Glomerular visceral epithelial cell (primary cell): ENCODE results near the gene MFF.

Source experiments
- DNase-seq: peaks from one replicate; pipeline ENCODE4 v3.0.0-alpha.2; 2016; ENCODE audit errors: extremely low spot score

MFF gene

DNA sequence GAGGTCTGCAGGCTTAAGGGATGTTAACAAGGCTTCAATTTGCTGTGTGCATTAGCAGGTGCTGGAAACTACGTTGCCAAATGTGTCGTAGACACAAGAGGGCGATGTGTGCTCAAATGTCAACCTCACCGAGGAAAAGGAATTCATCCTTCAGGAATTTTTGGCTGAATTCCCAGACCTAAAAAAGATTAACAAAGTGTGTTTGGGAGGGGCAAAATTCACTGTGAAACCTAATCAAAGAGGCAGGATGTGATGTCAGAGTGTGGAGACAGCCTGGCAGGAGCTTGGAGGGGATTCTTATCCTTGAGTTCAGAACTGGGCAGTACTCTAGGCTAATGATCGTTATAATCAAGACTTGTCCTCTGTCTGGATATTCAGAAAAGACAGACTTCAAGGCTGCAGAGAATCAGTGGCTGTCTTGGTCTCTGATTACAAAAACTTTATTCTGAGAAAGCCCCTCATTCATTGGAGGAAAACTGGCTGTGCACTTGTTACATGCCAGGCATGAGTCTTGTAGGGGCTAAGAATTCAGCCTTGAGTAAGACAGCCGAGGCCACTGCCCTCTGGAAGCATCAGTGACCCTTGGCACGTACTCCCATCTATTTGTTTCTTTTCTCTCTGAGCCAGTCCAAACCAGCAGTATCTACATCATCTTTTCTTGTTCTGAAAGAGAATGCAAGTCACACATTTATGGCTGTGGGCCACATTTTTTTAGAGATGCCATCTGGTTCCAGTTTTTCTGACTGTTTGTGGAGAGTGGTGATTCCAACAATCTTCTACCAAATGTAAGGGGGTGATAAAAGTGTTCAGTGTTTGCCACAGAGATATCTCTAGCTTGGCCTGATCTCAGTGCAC is 81.4 kb downstream of the MFF start:
- DNase-seq = peak; percentile 97
